GM21526 (cell line): ENCODE measurements around the gene CD151.
A peak's percentile ranks its signal among the peaks of the same experiment; 100 is the strongest.

Source experiments
- ATAC-seq: cut with Tn5 transposase; IDR thresholded peaks from one replicate; pipeline ENCODE4 v1.9.1; 2021; ENCODE audit warnings: moderate library complexity; ENCODE audit not compliant: unreplicated experiment, low FRiP score

The CD151 gene

GRCh38 chr11:841981-842369 lies 9.2 kb downstream of the CD151 start:
- peak; percentile 29 for ATAC-seq

GRCh38 chr11:842370-843002 lies 9.7 kb downstream of the CD151 start, which contains the start of the genes POLR2L and TSPAN4:
POLR2L (minus strand) TSS chr11:842529; CDS start chr11:842508, 21 bp downstream.
TSPAN4 (plus strand) TSS chr11:842852; CDS start chr11:850305, 7,453 bp downstream.
- peak; percentile 55 for ATAC-seq

GRCh38 chr11:843086-843734 lies 10.5 kb downstream of the CD151 start:
- ATAC-seq: no peak

GRCh38 chr11:843818-844692 lies 11.3 kb downstream of the CD151 start:
- no peak for ATAC-seq

GRCh38 chr11:844693-845644 lies 12.2 kb downstream of the CD151 start:
- no peak for ATAC-seq

- no peak for ATAC-seq
Observed at GRCh38 chr11:845872-846495, 13.2 kb downstream of the CD151 start.

- no peak for ATAC-seq
Observed at GRCh38 chr11:846496-847098, 13.8 kb downstream of the CD151 start.

- ATAC-seq: no peak
Observed at GRCh38 chr11:847876-848275, 15.1 kb downstream of the CD151 start.

GRCh38 chr11:848380-848931 lies 15.7 kb downstream of the CD151 start:
- ATAC-seq: no peak

- no peak for ATAC-seq
Observed at GRCh38 chr11:849104-849824, 16.5 kb downstream of the CD151 start.

GRCh38 chr11:849951-850774 lies 17.4 kb downstream of the CD151 start:
- ATAC-seq: no peak

GRCh38 chr11:850775-851763 lies 18.3 kb downstream of the CD151 start:
- ATAC-seq: no peak

- no peak for ATAC-seq
Observed at GRCh38 chr11:852762-853161, 20.0 kb downstream of the CD151 start.

GRCh38 chr11:853682-854448 lies 21.1 kb downstream of the CD151 start:
- no peak for ATAC-seq

GRCh38 chr11:854601-855329 lies 22.0 kb downstream of the CD151 start:
- no peak for ATAC-seq
